Esophagus squamous epithelium (tissue), 4 donors: ENCODE results near the gene CDC42BPB.

Source experiments
- POLR2A ChIP-seq, 4 donors: fragments of 450-650 bp; IDR thresholded peaks; one replicate each; pipeline ENCODE4 v1.6.1; 2017; ENCODE audit warnings: antibody characterized with exemption in 4 of 4, mild to moderate bottlenecking in 4 of 4, moderate library complexity in 3 of 4
- TF ChIP-seq, protein P1 (sequence below), 6 experiments: fragments of 450-650 bp in 4 of 6; fragments of 200-600 bp in 2 of 6; sonication (generic) in 2 of 6; IDR thresholded peaks; one replicate each; pipeline ENCODE4 v1.5.1; 2016 to 2019; ENCODE audit warnings: antibody characterized with exemption in 6 of 6, mild to moderate bottlenecking in 4 of 6, moderate library complexity in 4 of 6

DNA sequence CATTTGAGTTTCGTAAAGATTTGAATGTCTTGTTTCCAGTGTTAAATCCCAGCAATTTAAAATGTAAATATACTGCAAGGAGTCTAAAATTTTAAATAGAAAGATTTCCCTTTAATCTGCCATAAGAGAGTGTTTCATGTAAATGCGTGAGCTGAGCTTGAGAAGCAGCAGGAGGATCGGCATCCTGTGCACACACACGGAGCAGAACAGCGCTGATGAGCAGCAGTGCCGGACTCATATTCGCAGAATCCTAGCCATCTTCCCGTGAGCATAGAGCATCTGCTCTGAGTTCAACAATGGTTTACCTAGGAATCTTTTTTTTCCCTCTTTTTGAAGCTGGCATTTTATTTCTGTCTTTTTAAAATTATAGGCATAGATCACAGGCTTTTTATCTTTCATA is 164.7 kb downstream of the CDC42BPB start:
- TF ChIP-seq, protein P1, sequence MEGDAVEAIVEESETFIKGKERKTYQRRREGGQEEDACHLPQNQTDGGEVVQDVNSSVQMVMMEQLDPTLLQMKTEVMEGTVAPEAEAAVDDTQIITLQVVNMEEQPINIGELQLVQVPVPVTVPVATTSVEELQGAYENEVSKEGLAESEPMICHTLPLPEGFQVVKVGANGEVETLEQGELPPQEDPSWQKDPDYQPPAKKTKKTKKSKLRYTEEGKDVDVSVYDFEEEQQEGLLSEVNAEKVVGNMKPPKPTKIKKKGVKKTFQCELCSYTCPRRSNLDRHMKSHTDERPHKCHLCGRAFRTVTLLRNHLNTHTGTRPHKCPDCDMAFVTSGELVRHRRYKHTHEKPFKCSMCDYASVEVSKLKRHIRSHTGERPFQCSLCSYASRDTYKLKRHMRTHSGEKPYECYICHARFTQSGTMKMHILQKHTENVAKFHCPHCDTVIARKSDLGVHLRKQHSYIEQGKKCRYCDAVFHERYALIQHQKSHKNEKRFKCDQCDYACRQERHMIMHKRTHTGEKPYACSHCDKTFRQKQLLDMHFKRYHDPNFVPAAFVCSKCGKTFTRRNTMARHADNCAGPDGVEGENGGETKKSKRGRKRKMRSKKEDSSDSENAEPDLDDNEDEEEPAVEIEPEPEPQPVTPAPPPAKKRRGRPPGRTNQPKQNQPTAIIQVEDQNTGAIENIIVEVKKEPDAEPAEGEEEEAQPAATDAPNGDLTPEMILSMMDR (IDR thresholded peaks at IDR 0.05): no peak
- TF ChIP-seq POLR2A (IDR thresholded peaks at IDR 0.05): no peak
